GM21528 (cell line): ENCODE results near the gene CLCN3.
"Not testable (repeated sequence)": the region's sequence is repeated elsewhere in the genome, so short reads cannot be mapped to it uniquely, and the experiment has no call there.

Experiments
- ATAC-seq: cut with Tn5 transposase; IDR thresholded peaks from one replicate; pipeline ENCODE4 v1.9.1; 2021; ENCODE audit warnings: mild to moderate bottlenecking, moderate library complexity; ENCODE audit not compliant: unreplicated experiment, low FRiP score

CLCN3 gene

GRCh38 chr4:169619958-169620879, at the start of gene CLCN3:
Gene CLCN3, plus strand, starts transcription at chr4:169620578. Its CDS starts 15,351 bp downstream, at chr4:169635929.
- ATAC-seq = peak; percentile 96

GRCh38 chr4:169571012-169571411, 49.4 kb upstream of the CLCN3 start:
- ATAC-seq = not testable (repeated sequence)

GRCh38 chr4:169571435-169571834, 48.9 kb upstream of the CLCN3 start:
- no peak for ATAC-seq

GRCh38 chr4:169573889-169574288, 46.5 kb upstream of the CLCN3 start:
- ATAC-seq = no peak

GRCh38 chr4:169582203-169582602, 38.2 kb upstream of the CLCN3 start:
- ATAC-seq = peak; percentile 79

GRCh38 chr4:169582706-169583105, 37.7 kb upstream of the CLCN3 start:
- ATAC-seq = no peak

- no peak for ATAC-seq
These were observed 36.8 kb upstream of the CLCN3 start for GRCh38 chr4:169583563-169583962.

- ATAC-seq = no peak
These were observed 27.3 kb upstream of the CLCN3 start for GRCh38 chr4:169593050-169593560.

- ATAC-seq = no peak
These were observed 25.7 kb upstream of the CLCN3 start for GRCh38 chr4:169594560-169595195.

GRCh38 chr4:169601016-169601771, 19.2 kb upstream of the CLCN3 start:
- ATAC-seq = peak; percentile 67

GRCh38 chr4:169603312-169603711, 17.1 kb upstream of the CLCN3 start:
- no peak for ATAC-seq

GRCh38 chr4:169604131-169604900, 16.1 kb upstream of the CLCN3 start:
- no peak for ATAC-seq

GRCh38 chr4:169604903-169605331, 15.5 kb upstream of the CLCN3 start:
- ATAC-seq = no peak

GRCh38 chr4:169611157-169611556, 9.2 kb upstream of the CLCN3 start:
- no peak for ATAC-seq

GRCh38 chr4:169611991-169612870, 8.1 kb upstream of the CLCN3 start, which contains the start of gene NEK1:
Gene NEK1, minus strand, starts transcription at chr4:169612583. Its CDS starts 9,953 bp downstream, at chr4:169602630.
- peak; percentile 97 for ATAC-seq

- ATAC-seq = peak; percentile 52
These were observed 7.2 kb upstream of the CLCN3 start for GRCh38 chr4:169612871-169613859.

GRCh38 chr4:169615467-169616106, 4.8 kb upstream of the CLCN3 start:
- no peak for ATAC-seq
